DMS114 treated with DMSO at 0.1 percent for 48 hours (cell line): ENCODE measurements around the gene UBL3.

Experiments used
- DNase-seq: peaks from one replicate; lab custom pipeline; 2025; ENCODE audit not compliant: unreplicated experiment; lab: John Stamatoyannopoulos, UW

Gene UBL3

GRCh38 chr13:29810898-29811297 lies 39.5 kb downstream of the UBL3 start:
- no peak for DNase-seq

- DNase-seq, result no peak
Measured at GRCh38 chr13:29810145-29810742, 40.2 kb downstream of the UBL3 start.

- no peak for DNase-seq
Measured at GRCh38 chr13:29808264-29808663, 42.2 kb downstream of the UBL3 start.

DNA sequence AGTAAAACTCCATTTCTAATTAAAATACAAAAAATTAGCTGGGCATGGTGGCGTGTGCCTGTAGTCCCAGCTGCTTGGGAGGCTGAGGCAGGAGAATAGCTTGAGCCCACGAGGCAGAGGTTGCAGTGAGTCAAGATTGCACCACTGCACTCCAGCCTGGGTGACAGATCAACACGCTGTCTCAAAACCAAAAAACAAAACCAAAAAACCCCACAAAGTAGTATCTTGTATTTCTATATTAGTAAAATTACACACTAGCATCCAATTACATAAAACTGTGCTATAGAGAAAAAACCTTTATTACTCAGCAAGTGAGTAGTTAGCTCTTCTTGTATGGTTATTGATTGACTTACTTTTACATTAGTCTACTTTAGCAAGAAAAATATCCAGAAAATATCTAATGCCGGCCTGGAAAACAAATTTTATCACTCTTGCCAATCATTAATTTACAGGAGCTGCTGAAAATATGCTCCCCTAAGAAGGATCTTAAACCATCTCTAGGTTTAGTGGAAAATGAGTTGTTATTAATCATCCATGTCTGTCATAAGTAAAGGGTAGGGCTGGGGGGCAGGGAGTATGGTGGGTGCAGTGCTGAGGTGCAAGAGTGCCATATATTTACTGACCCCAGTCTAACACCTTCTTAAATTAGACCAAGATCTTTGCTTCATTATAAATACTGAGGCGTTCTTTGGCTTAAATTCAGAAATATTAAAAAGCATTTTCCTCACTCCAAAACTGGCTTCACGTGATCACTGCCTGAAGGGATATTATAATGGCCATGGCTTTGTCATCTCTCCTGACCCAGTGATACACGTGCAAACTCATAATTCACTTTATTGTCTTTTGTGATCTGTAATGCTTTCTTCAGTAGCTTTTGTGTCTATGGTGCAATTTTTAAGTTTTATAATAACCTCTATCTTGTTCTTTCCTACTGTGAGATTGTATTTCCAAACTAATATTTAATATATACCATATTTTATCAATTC lies 44.1 kb downstream of the UBL3 start:
- no peak for DNase-seq

DNA sequence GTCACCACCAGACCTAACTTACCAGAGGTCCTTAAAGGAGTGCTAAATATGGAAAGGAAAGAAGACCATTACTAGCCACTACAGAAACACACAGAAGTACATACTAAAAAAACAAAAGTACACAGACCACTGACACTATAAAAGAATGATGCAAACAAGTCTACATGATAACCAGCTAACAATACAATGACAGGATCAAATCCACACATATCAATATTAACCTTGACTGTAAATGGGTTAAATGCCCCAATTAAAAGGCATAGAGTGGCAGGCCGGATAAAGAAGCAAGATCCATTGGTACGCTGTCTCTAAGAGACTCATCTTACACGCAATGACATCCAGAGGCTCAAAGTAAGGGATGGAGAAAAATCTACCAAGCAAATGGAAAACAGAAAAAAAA lies 47.2 kb downstream of the UBL3 start:
- DNase-seq, result no peak

GRCh38 chr13:29802621-29803020 lies 47.8 kb downstream of the UBL3 start:
- no peak for DNase-seq

DNA sequence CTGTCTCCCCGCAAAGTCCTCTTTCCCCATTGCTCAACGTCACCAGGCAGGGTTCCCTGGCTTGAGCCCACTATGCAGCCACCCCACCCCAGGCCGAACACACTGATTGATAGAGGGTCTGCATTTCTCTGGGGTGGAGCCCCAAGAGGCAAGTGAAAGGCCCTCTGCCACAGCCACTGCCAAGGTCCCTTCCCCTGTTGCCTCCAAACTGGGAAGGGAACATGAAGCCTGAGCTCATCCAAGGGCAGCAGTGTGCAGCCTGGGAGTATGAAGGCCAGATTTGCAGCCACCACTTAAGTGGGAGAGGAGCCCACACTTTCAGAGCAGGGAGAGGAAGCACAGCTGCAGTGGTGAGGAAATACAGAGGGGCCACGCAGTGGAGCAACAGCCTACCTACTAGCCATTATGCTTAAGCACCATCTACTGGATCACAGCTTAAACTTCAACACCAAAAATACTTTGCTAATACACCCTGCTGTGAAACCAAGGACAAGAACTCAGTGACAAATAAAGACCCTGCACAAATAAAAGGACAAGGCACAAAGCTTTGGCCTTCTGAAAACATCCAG lies 48.6 kb downstream of the UBL3 start:
- no peak for DNase-seq

DNA sequence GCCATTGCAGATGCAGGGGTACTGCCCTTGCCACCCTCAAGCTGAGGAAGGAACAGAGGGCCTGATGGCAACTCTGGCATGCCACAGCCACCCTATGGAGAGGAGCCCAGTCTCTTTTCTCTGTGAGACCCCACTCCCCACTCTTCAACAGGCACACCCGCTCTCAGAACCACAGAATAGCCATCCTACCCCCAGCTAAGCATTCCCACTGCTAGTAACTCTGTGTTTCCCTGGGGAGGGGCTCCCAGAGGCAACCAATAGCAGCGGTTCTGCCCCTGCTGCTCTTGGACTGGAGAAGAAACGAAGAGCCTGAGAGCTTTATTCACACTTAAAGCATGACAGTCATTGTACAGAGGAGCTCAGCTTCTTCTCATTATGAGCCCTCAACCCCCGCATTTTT lies 49.3 kb downstream of the UBL3 start:
- DNase-seq, result no peak

DNA sequence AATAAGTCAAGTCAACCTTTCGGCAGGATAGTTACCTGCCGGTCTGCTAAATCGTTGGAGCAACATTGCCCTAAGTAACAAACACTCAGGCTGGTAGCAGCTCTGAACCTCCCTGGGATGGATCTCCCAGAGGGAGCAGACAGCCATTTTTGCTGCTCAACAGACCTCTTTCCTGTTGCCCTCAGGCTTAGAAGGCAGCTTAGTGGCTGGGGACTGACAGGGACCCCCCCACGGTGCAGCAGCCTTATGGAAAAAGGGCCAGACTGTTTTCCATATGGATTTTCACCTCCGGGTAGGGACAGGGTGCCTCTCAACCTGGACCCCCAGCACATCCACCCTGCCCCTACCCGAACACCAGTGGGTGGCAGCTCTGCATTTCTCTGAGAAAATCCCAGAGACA lies 49.7 kb downstream of the UBL3 start:
- DNase-seq, result no peak

DNA sequence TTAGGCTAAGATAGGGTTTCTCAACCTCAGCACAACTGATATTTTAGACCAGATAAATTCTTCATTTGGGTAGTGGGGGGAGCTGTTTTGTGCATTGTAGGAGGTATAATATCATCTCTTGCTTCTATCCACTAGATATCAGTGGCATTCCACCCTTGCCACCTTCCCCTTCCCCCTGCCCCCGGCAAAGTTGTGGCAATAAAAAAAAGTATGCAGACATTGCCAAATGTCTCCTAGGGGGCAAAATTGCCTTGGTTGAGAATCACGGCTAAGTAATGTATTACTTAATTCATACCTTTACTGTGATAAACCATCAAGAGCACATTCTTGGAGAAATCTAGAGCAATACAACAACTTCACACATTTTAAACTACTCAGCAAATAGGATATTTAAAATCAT lies 51.4 kb downstream of the UBL3 start:
- DNase-seq, result no peak

GRCh38 chr13:29791997-29792780 lies 58.2 kb downstream of the UBL3 start:
- no peak for DNase-seq

DNA sequence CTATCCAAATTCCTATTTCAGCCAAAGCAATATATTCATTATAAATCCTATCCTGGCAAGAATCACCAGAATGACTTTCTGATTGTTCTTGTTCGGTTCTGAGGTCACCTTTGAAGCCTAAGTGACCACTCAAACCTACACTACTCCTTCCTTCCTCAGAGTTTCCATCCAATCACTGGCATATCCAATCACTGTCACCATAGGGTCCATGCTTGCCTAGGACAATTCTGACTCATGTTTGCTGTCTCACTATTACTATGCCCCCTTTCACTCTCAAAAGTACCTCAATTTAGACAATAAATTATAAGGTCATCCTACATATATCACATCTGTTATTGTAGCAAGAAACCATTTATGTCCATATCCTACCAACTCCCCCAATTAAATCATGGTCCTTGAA lies 58.9 kb downstream of the UBL3 start:
- no peak for DNase-seq

DNA sequence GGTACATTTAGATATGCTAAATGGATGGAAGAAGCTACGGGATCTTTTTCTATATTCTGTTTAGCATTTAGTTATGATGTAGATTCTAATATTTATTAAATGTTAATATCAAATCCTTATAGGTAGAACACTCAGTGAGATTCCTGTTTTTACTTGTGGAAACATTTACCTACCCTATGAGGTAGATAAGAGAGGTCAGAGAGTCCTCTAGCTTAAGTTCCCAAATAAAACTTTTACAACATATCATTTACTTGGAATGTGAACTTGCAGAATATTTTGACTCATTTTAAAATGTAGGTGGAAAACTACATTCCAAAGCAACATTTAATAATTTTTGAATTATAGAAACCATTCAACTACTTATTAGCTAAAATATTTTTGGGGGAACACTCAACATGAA lies 63.7 kb downstream of the UBL3 start:
- DNase-seq, result no peak

DNA sequence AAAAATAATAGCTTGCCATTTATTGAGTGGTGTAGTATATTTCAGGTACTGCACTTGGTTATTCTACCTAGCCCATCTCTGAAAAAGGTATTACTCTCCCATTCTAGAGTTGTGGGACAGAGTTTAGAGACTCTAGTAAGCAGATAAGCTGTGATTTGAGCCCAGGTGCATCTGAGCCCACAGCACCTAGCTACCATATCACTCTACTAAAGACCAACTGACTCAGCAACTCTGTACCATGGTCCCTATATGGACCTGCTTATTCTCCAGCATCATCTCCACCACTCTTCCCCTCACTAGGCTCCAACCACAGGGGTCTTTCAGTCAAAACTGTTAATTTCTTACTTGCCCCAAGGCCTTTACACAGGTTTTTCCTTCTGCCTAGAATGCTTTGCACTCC lies 64.4 kb downstream of the UBL3 start:
- DNase-seq, result no peak

DNA sequence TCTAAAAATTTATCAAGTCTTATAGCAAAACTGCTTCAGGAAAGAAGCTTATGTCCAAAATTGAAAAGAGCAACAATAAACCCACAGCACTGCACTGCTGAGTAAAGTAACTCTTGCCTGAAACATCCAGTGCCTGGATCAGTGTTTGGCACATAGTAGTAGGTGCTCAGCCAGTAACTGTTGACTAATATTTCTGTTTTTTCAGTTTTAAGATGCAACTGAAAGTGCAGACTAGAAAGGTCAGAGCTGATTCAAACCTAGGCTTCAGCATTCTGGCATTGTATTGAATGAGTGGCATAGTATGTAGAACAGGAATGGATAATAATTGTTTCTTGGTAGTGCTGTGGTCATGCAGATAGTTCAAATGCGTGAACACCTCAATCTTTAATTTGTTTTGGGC lies 67.6 kb downstream of the UBL3 start:
- no peak for DNase-seq

DNA sequence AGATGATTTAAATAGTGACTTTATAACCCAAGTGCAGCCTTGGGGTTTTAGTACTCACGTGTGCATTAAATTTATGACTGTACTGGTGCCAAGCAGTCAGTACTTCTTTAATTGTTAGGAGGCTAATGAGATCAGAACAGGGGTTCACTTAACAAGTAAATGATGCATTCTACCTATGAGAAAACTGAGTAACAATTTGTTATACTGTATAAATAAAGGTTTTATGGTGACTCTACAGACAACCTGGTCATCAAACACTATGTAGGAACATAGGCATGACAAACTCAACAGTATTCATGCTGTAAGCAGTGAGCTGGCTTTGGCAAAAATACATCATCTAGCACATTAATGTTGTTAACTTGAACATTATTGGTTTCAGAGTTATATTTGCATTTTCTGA lies 75.6 kb downstream of the UBL3 start:
- DNase-seq, result no peak

DNA sequence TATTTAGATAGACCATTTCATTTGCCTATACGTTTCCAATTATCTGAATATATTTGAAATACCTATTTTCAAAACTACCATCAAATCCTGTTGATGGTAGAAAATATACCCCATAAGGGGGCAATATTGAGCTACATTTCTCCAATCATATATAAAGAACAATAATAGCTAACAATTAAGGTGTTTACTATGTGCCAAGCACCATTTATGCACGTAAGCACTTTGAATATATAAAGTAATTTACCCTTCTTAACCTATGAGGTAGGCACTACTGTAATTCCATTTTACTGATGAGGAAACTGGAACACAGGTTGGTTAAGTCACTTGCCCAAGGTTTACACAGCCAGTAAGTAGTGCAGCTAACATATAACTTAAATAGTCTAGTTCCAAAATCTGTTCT lies 79.2 kb downstream of the UBL3 start:
- peak; percentile 1 for DNase-seq

GRCh38 chr13:29767006-29767405 lies 83.4 kb downstream of the UBL3 start:
- DNase-seq, result no peak

GRCh38 chr13:29763436-29764180 lies 86.8 kb downstream of the UBL3 start:
- no peak for DNase-seq

DNA sequence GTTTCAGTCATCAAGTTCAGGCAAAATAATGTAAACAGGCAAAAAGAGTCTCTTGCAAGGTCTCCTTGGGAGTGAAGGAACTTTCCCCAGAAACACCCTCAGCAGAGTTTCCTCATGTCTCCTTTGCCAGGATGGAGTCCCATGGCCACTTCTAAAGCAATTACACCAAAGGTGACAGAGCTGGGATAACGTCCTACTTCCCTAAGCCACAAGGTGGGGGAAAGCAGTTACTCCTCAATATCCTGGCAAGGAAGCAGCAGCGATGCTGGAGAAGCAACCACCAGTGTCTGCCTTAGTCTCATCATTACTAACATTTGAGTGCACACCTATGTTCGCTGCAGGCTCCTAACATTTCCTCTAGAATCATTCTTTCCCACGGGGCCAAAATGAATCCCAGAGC lies 88.6 kb downstream of the UBL3 start:
- DNase-seq, result no peak

GRCh38 chr13:29761160-29761559 lies 89.3 kb downstream of the UBL3 start:
- DNase-seq, result no peak
